Measurements from ENCODE around the gene CAMTA1. TPM values are rescaled to one million over a fixed set of nuclear protein-coding genes. Genes with fewer than 3 reads are reported as not detected.
"Not testable (repeated sequence)": the region's sequence is repeated elsewhere in the genome, so short reads cannot be mapped to it uniquely, and the experiment has no call there.

CAMTA1 gene
- total RNA-seq, 1 donor from 2014 or later: 47.9 TPM

DNA sequence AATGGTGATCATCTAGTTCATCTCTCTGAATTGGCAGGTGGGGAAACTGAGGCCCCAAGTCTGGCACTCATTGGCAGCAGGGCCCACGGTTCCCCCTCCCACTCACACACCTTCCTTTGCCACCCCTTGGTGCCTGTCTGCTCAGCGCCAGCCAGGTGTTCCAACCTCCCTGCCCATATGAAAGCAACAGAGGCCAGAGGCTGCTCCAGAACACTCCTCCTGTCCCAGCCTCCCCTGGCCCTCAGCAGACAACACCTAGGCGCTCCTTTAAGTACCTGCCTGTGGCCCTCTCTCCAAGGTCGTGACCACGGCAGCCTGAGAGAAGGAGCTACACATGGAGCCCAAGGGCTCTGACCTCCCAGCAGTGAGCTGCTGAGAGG is 623.5 kb downstream of the CAMTA1 start:
- ATAC-seq (no peak), DNase-seq (no peak)
- H3K4me1 ChIP-seq: no peaks in the 10 kb centered on the region
- H3K27me3 ChIP-seq (ENCODE audit: low read depth): no peaks in the 10 kb centered on the region
- no peak for TF ChIP-seq CTCF (IDR thresholded peaks at IDR 0.05)
- intact Hi-C loops (cut with DNase I): no loop called here
- H3K36me3 ChIP-seq: no peaks in the 10 kb centered on the region
- no peak overlapping the region for H3K4me3 ChIP-seq
- no peak overlapping the region for H3K27ac ChIP-seq
- H3K9me3 ChIP-seq: no peaks in the 10 kb centered on the region

GRCh38 chr1:7409278-7409677 is 624.0 kb downstream of the CAMTA1 start:
- intact Hi-C loops (cut with DNase I): no loop called here
- H3K9me3 ChIP-seq: no peaks in the 10 kb centered on the region
- no peaks in the 10 kb centered on the region for H3K36me3 ChIP-seq
- no peaks in the 10 kb centered on the region for H3K4me1 ChIP-seq
- DNase-seq (no peak), ATAC-seq (no peak)
- no peak for TF ChIP-seq CTCF (IDR thresholded peaks at IDR 0.05)
- H3K27ac ChIP-seq: no peak overlapping the region
- no peak overlapping the region for H3K4me3 ChIP-seq
- no peaks in the 10 kb centered on the region for H3K27me3 ChIP-seq (ENCODE audit: low read depth)

DNA sequence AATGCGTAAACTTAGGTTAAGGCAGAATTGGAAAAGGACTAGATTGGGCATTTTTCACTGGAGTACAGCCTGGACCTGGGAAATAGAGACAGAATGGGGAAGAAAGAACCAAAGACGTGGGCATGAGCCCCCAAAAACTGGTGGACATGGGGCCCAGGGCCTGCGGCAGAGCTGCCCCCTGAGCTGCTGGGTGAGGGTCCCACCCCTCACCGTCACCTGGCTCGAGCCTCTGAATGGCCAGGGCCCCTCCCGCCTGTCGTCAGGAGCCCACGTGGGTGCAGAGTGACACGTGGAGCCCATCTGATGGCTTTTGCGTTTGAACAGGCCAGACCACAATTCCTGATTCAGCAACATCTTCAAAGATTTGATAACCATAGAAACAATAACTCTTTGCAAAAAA is 624.9 kb downstream of the CAMTA1 start:
- ATAC-seq: no peak
- no peak for TF ChIP-seq CTCF (IDR thresholded peaks at IDR 0.05)
- no peaks in the 10 kb centered on the region for H3K4me1 ChIP-seq
- no peaks in the 10 kb centered on the region for H3K27me3 ChIP-seq (ENCODE audit: low read depth)
- H3K36me3 ChIP-seq: no peaks in the 10 kb centered on the region
- H3K9me3 ChIP-seq: no peaks in the 10 kb centered on the region
- no peak overlapping the region for H3K27ac ChIP-seq
- no peak for DNase-seq
- H3K4me3 ChIP-seq: no peak overlapping the region
- intact Hi-C loops (cut with DNase I): no loop called here

- H3K4me3 ChIP-seq; H3K36me3 ChIP-seq; H3K9me3 ChIP-seq; intact Hi-C loops (cut with DNase I); H3K27me3 ChIP-seq (ENCODE audit: low read depth); H3K27ac ChIP-seq; ATAC-seq; H3K4me1 ChIP-seq; DNase-seq: not testable (repeated sequence)
Measured at GRCh38 chr1:7417618-7418017, 632.4 kb downstream of the CAMTA1 start.

DNA sequence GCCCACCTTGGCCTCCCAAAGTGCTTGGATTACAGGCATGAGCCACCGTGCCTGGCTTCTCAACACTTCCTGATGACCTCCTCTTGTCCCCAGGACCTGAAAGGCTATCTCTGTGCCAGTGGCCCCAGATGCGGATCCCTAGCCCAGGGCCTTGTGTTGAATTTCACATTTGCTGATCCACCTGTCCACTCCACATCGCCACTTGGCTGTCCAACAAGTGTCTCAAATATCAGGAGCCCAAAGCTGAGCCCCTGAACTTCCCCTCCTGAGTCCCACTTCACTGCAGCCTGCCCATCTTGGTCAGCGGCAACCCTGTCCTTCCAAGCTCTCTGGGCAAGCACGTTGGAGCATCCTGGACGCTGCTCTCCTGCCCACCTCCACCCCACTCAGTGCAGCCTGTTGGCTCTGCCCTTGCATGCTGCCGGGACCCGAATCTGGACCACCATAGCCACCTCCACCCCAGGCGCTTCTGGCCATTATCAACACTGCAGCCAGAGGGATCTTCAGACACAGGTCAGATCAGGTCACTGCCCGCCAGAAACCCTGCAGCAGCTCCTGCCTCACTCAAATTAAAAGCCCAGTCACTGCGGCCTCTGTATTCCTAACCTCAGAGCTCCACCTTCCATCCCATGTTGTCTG is 633.3 kb downstream of the CAMTA1 start:
- ATAC-seq: no peak
- no peak for TF ChIP-seq CTCF (IDR thresholded peaks at IDR 0.05)
- H3K27ac ChIP-seq: no peak overlapping the region

GRCh38 chr1:7420098-7420445 is 634.8 kb downstream of the CAMTA1 start:
- no peaks in the 10 kb centered on the region for H3K4me1 ChIP-seq
- intact Hi-C loops (cut with DNase I): no loop called here
- no peaks in the 10 kb centered on the region for H3K9me3 ChIP-seq
- no peaks in the 10 kb centered on the region for H3K27me3 ChIP-seq (ENCODE audit: low read depth)
- no peak for TF ChIP-seq CTCF (IDR thresholded peaks at IDR 0.05)
- no peak overlapping the region for H3K27ac ChIP-seq
- H3K36me3 ChIP-seq: no peaks in the 10 kb centered on the region
- ATAC-seq (no peak), DNase-seq (no peak)
- no peak overlapping the region for H3K4me3 ChIP-seq

More for the DNA sequence above, 633.3 kb downstream of the CAMTA1 start:
- Histone ChIP-seq H3K27me3 (ENCODE audit: low read depth) (no peaks in the 10 kb centered on the region), H3K4me1 (no peaks in the 10 kb centered on the region), H3K9me3 (no peaks in the 10 kb centered on the region), H3K36me3 (no peaks in the 10 kb centered on the region), H3K4me3 (no peak overlapping the region)
- intact Hi-C loops (cut with DNase I): no loop called here
- no peak for DNase-seq

Data from lower lobe of right lung (tissue), 2 donors.